SK-N-MC (cell line): ENCODE measurements around the gene CAMSAP1.
A peak's percentile ranks its signal among the peaks of the same experiment; 100 is the strongest.

ENCODE experiments used
- DNase-seq: peaks from one replicate; pipeline ENCODE4 v3.0.0-alpha.2; 2011; ENCODE audit warnings: low read depth, low spot score
- H3K27ac ChIP-seq: fragments of 200-600 bp; sonication (generic); 2 replicates; pipeline ENCODE4 v1.5.1; 2016; ENCODE audit warnings: mixed run types
- H3K36me3 ChIP-seq: fragments of 200-600 bp; sonication (generic); 2 replicates; pipeline ENCODE4 v1.6.1; 2017; ENCODE audit warnings: antibody characterized with exemption, low read length, mixed read lengths; ENCODE audit not compliant: insufficient read depth
- H3K4me3 ChIP-seq: fragments of 200-600 bp; sonication (generic); 2 replicates; pipeline ENCODE4 v1.5.1; 2016
- H3K9ac ChIP-seq: fragments of 200-600 bp; sonication (generic); 2 replicates; pipeline ENCODE4 v1.8.0; 2017; ENCODE audit warnings: mixed run types, mixed read lengths; ENCODE audit not compliant: insufficient read length
- H3K9me3 ChIP-seq: fragments of 200-600 bp; sonication (generic); 2 replicates; pipeline ENCODE4 v1.6.1; 2017; ENCODE audit warnings: low read depth, mild to moderate bottlenecking, antibody characterized with exemption, low read length, moderate library complexity, mixed read lengths
- EZH2 ChIP-seq: fragments of 200-600 bp; sonication (generic); IDR thresholded peaks from one replicate; pipeline ENCODE4 v1.6.1; 2017; ENCODE audit warnings: antibody characterized with exemption
- FOXP2 ChIP-seq: optimal IDR thresholded peaks from 2 replicates; pipeline ENCODE3; 2011; ENCODE audit warnings: mild to moderate bottlenecking, moderate library complexity; ENCODE audit not compliant: insufficient read depth; ENCODE audit errors: extremely low read length, control extremely low read depth
- POLR2AphosphoS5 ChIP-seq: IDR thresholded peaks from 2 replicates; pipeline ENCODE4 v1.6.1; 2012; ENCODE audit warnings: mild to moderate bottlenecking, low read depth, low read length, borderline replicate concordance

Gene CAMSAP1

GRCh38 chr9:135887585-135888050, 19.7 kb downstream of the CAMSAP1 start:
- 0 out of 2 replicates have a peak overlapping the region, but pooled peaks have one; percentile 33 for H3K27ac ChIP-seq
- no peak overlapping the region for H3K9ac ChIP-seq
- TF ChIP-seq EZH2 (no peak), POLR2AphosphoS5 (no peak), FOXP2 (no peak)
- no peak for DNase-seq
- no peaks in the 10 kb centered on the region for H3K9me3 ChIP-seq
- no peaks in the 10 kb centered on the region; the same call in 1 of the 2 replicates for H3K36me3 ChIP-seq
- H3K4me3 ChIP-seq, result peak overlapping the region; percentile 36; the same call in 1 of the 2 replicates

DNA sequence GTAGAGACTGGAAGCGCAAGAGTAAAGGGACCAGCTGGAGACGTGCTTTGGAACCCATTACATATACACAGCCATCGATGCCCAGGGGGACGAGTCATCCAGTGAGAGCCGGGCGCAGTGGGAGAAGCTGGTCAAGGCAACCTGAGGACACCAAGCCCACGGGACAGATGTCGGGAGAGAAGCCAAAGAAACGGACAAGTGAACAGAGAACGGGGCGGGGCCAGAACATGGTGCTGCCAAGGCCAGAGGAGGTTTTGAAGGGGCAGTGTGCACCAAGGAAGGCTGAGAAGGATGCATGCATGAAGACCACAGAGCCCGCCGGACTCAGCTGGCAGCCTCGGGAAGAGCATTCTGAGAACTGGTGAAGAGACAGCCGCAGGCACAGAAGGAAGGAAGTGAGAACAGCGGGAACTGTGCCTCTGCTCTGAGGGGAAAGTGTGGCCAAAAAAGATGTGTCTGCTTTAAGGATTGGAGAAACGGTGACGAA, 20.3 kb downstream of the CAMSAP1 start:
- TF ChIP-seq EZH2 (no peak), FOXP2 (no peak), POLR2AphosphoS5 (no peak)
- H3K36me3 ChIP-seq, result no peaks in the 10 kb centered on the region; the same call in 1 of the 2 replicates
- no peak overlapping the region for H3K9ac ChIP-seq
- DNase-seq, result no peak
- H3K27ac ChIP-seq, result no peak overlapping the region
- no peaks in the 10 kb centered on the region for H3K9me3 ChIP-seq
- H3K4me3 ChIP-seq, result peak overlapping the region; percentile 36; the same call in 1 of the 2 replicates

DNA sequence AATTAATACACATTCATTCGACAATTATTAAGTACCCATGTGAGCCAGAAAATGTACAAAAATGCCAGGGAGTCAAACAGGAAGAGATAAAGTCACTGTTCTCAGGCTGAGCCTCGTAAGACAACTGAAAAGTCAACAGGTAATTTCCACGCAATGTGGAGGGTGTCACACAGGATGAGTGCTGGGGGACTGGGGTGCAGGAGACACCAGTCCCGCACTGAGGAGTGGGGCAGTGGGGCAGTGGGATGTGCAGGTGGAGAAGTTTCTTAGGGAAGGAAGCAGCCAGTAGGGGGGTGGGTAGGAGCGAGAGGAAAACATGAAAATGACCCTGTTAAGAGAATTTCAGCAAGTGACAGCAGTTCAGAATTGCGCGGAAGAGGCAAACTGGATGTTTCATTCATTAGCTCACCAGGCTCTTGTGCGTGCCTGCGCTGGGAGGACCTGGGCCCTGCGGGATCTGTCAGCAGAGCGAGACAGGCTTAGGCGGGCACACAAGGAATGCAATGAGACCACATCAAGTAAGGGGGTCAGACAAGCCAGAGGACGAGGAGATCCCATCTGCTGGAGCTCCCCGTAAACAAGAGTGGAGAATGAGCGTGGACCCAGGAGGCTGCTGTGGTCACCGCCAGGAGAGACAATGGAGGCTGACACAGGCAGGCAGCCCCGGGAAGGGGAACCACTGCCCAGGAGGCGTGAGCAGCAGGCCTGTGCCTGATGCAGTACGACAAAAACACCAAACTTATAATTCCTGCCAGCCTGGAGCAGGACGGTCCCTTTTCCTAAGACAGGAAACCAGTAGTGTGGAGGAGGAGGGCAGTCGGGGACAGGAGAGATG, 21.0 kb downstream of the CAMSAP1 start:
- H3K36me3 ChIP-seq, result no peaks in the 10 kb centered on the region; the same call in 1 of the 2 replicates
- no peak overlapping the region for H3K9ac ChIP-seq
- no peak overlapping the region for H3K4me3 ChIP-seq
- H3K9me3 ChIP-seq, result no peaks in the 10 kb centered on the region
- H3K27ac ChIP-seq, result no peak overlapping the region
- no peak for TF ChIP-seq POLR2AphosphoS5
- no peak for TF ChIP-seq FOXP2
- no peak for TF ChIP-seq EZH2
- no peak for DNase-seq

DNA sequence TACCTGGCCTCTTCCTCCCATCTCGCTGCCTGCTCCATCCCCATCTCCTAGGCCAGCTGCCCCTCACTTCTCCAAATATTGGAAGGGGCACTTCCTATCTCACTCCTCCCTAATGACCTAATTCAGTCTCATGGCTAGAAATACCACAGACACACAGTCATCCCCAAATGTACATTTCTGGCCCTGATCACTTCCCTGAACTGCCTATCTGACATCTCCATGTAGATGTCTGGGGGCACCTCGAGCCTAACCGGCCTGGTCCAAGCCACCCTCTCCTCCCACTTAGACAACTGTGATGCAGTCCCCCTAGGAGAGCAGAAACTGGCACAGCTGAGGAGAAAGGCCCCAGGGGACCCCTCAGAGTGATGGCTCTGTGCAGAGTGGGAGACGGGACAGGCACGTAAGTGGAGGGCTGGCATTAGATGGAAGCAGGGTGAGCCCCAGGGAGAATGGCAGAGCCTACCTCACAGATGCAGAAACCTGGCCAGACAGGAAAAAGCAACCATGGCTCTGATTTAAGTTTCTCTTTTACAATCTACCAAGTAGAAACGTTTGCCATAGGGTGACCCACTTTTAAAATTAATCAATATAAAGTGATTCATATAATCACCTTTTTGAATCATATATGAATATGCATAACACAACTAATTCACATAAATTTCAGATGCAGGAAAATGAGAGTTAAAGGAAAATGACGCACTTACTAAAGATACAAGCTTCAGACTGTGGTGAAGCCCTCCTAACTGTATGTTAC, 22.1 kb downstream of the CAMSAP1 start:
- no peak overlapping the region for H3K9ac ChIP-seq
- no peak overlapping the region for H3K4me3 ChIP-seq
- TF ChIP-seq FOXP2 (no peak), POLR2AphosphoS5 (no peak), EZH2 (no peak)
- H3K9me3 ChIP-seq, result no peaks in the 10 kb centered on the region
- DNase-seq, result no peak
- no peak overlapping the region for H3K27ac ChIP-seq
- H3K36me3 ChIP-seq, result no peaks in the 10 kb centered on the region; the same call in 1 of the 2 replicates

GRCh38 chr9:135884328-135885035, 22.9 kb downstream of the CAMSAP1 start:
- H3K4me3 ChIP-seq, result no peak overlapping the region
- no peak for DNase-seq
- H3K9ac ChIP-seq, result no peak overlapping the region
- H3K9me3 ChIP-seq, result no peaks in the 10 kb centered on the region
- no peaks in the 10 kb centered on the region; the same call in 1 of the 2 replicates for H3K36me3 ChIP-seq
- TF ChIP-seq FOXP2 (no peak), EZH2 (no peak), POLR2AphosphoS5 (no peak)
- H3K27ac ChIP-seq, result no peak overlapping the region

GRCh38 chr9:135883410-135884089, 23.8 kb downstream of the CAMSAP1 start:
- H3K36me3 ChIP-seq, result no peaks in the 10 kb centered on the region; the same call in 1 of the 2 replicates
- H3K9me3 ChIP-seq, result no peaks in the 10 kb centered on the region
- DNase-seq, result no peak
- H3K27ac ChIP-seq, result no peak overlapping the region
- no peak overlapping the region for H3K4me3 ChIP-seq
- TF ChIP-seq EZH2 (no peak), FOXP2 (no peak), POLR2AphosphoS5 (no peak)
- H3K9ac ChIP-seq, result no peak overlapping the region

GRCh38 chr9:135882011-135882410, 25.3 kb downstream of the CAMSAP1 start:
- Histone ChIP-seq H3K4me3 (no peak overlapping the region), H3K36me3 (no peaks in the 10 kb centered on the region; the same call in 1 of the 2 replicates), H3K9ac (no peak overlapping the region), H3K9me3 (no peaks in the 10 kb centered on the region), H3K27ac (no peak overlapping the region)
- TF ChIP-seq EZH2, result no peak
- no peak for DNase-seq
